Measurements from ENCODE around the gene DPH6. TPM values are rescaled to one million over a fixed set of nuclear protein-coding genes. Genes with fewer than 3 reads are reported as not detected.

Gene DPH6
- total RNA-seq, 1 donor = 15.6 TPM

DNA sequence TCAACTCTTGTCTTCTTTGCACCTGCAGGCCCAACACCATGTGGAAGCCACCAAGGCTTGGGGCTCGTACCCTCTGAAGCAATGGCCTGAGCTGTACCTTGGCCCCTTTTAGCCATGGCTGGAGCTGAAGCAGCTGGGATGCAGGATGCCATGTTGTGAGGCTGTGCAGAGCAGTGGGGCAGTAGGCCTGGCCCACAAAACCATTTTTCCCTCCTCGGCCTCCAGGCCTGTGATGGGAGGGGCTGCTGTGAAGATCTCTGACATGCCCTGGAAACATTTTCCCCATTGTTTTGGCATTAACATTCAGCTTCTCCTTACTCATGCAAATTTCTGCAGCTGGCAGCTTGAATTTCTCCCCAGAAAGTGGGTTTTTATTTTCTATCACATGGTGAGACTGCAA, 58.5 kb downstream of the DPH6 start:
- DNase-seq (ENCODE audit: low read depth in 2 of 3, low spot score in 2 of 3) = no peak

DNA sequence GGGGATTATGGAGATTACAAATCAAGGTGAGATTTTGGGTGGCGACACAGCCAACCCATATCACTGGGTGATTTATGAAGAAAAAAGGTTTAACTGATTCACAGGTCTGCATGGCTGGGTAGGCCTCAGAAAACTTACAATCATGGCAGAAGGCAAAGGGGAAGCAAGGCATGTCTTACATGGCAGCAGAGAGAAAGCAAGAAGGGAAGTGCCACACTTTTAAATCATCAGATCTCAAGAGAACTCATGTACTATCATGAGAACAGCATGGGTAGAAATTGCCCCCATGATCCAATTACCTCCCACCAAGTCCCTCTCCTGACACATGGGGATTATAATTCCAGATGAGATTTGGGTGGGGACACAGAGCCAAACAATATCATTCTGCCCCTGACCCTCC, 59.7 kb downstream of the DPH6 start:
- no peak for DNase-seq (ENCODE audit: low read depth in 2 of 3, low spot score in 2 of 3)

DNA sequence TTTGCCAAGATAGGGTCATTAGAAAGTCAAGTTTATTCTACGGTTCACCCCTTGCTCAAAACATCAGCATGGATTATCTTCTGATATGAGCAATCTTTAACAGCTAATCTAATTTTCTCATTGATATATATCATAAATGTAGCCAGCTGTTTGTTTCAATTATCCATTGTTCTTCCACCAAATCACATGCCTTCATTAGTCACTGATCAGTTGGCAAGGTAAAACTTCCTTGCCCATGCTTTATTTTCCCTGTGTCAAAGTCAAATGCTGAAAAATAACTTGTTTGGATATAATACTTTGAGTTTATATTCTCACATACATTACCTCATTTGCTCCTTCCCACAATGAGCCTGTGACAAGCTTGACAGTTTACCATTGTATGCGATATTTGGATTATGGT, 60.6 kb downstream of the DPH6 start:
- DNase-seq (ENCODE audit: low read depth in 2 of 3, low spot score in 2 of 3) = no peak

DNA sequence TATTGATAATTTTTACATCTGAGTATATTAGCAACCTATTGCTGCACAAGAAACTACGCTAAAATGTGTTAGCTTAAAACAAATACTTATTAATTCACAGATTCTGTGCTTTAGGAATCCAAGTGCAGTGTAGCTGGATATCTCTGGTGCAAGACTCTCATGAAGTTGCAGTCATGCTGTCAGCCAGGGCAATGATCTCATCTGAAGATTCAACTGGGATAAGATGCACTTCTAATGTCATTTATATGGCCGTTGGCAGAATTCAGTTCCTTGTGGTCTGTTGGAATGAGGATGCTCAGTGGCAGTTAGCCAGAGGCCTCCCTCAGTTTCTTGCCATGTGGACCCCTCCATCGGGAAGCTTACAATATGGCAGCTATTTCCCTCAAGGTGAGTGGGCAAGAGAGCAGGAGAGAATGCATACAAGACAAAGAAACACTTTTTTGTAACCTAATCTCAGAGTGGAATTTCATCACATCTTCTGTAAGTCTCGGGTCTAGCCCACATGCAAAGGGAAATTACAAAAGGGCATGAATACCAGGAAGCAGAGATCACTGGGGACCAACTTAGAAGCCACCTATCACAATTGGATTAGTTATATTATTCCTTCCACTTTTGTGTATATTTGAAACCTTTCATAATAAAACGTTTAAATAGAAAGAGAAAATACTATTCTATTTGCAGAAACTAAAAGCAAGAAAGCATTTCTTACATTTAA, 61.6 kb downstream of the DPH6 start:
- no peak for DNase-seq (ENCODE audit: low read depth in 2 of 3, low spot score in 2 of 3)

DNA sequence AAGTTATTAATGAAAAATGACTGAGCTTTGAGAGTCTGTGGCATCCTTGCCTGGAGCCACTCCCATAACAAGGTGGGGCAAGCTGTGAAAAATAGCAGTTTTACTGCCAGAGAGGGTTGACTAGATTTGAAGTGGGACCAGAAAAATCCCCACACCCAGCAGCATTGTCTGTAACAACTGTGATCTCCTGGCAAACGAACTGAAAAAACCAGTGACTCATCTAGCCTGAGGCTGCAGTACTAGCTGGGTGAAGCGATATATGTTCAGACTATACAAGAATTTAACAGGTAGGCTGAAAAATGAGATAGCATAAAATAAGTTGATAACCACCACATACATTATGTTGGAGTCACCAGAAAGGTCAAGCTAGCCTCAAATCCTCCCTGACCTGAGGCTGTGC, 64.0 kb downstream of the DPH6 start:
- no peak for DNase-seq (ENCODE audit: low read depth in 2 of 3, low spot score in 2 of 3)

DNA sequence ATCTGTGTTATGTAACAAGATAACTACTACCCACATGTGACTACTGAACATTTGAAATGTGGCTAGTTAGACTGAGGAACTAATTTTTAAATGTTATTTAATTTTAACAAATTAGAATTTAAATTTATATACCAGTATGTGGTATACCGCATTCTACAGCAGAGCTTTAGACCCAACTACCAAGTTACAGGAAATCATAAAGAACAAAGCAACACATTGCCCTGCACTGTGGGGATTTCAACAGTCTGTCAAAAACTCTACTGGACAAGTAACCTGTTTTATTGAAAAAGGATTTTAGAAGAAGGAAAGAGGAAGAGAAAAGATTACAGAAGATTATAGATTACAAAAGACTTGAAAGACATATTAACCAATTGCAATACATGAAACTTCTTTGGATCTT, 64.9 kb downstream of the DPH6 start:
- no peak for DNase-seq (ENCODE audit: low read depth in 2 of 3, low spot score in 2 of 3)

DNA sequence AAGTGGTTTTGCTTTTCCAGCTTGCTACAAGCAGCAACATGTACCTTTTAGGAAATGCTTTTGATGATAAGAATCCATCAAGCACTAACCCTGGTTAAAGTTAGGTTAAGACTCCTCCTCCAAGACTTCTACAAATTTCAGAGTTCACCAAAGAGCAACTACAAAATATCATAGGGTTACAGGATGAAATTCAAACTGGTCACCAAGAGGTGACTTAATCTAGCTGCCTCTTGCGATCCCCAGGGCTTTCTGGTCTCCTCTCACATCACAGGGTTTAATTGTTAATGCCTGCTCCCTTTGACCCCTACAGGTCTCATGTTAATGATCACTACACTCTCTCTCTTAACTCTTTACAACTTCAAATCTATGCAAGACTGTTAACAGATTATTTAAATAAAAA, 66.5 kb downstream of the DPH6 start:
- no peak for DNase-seq (ENCODE audit: low read depth in 2 of 3, low spot score in 2 of 3)

DNA sequence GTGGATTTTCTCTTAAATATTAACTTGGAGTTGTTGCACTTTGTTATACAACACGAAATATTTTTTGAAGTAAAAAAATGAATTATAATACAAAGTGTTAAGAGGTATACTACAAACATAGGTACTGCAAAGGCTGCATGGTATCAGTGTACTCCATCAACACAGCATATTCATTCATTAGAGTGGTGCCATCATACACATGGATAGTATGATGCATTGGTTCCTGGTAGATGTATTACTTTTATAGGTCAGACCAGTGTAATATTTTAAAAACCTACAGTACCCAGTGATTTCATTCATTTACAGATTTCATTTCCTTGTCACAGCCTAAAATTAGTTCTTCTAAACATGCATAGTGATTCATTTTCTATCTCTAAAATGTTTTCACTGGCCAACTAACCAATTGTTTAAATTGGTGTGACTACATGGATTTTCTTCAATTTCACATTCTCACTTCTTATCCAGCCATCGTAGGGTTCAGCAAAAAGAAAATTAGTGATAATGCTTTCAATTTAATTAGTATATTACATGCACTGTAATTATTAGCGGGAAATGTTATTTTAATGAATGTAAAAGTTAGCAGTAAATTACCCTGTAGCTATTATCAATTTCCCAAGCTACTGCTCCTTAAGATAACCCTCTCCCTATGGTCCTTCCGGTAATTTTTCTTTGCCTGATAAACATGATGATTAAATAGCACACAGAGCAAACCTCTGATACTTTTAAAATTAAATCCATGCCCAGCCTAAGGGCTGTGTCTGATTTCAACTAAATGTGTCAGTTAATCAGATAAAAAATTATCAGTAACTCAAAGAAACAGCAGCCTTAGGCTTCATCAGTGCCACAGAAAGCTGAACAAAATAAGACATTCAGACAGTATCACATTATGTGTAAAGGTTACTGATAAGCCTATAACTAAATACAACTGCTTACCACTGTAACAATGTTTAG, 68.4 kb downstream of the DPH6 start:
- no peak for DNase-seq (ENCODE audit: low read depth in 2 of 3, low spot score in 2 of 3)

DNA sequence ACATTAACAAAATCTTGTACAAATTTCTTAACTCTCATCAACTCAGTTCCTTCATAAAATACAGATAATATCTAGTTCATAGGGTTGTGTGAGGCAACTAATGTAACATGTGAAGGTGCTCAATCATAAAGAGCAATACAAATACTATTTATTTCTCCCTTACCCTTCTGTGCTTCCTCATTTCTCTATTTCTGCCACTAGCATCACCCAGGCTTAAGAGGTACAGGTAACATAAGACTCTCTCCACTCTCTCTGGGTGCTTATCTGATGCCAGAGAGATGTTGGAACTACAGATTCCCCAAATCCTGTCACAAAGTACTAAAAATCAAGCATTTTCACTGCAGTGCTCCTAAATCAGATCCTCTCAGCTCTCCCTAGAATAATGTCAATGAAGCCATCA, 74.9 kb downstream of the DPH6 start:
- DNase-seq (ENCODE audit: low read depth in 2 of 3, low spot score in 2 of 3) = no peak

DNA sequence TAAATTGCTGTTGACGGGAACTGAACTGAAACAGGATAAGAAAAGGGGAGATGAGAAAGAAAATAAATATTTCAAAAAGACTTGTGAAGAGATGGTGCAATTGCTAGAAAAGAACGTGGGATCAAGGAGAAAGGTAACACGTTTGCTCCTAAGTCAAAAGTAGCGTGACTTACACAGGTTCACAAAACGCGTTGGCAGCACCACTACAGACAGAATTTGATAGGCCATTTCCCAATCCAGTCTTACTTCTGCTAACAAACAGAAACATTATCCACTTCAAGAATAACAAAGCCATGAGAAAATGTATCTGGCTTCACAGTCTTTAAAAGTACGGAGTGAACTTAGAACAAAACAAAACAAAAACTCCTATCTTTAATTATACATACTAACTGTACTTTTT, 75.5 kb downstream of the DPH6 start:
- no peak for DNase-seq (ENCODE audit: low read depth in 2 of 3, low spot score in 2 of 3)

GRCh38 chr15:35466476-35466875, 79.5 kb downstream of the DPH6 start:
- no peak for DNase-seq (ENCODE audit: low read depth in 2 of 3, low spot score in 2 of 3)

DNA sequence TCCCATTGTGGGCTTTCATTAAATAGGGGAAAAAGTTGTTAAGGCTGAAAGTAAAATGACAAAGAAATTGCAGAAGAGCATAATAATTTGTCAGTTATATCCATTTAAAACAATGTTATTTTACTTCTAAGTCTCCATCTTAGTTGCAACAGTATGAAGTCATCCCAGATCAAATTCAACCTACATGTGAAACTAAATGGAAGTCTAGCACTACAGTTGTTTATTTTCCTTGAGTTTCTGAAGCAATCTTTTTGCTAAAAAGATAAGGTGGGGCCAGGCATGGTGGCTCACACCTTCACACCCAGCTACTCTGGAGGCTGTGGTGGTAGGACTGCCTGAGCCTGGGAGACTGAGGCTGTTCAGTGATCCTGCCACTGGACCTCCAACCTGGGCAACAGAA, 80.2 kb downstream of the DPH6 start:
- DNase-seq (ENCODE audit: low read depth in 2 of 3, low spot score in 2 of 3) = no peak

GRCh38 chr15:35460616-35461015, 85.3 kb downstream of the DPH6 start:
- DNase-seq (ENCODE audit: low read depth in 2 of 3, low spot score in 2 of 3) = no peak

DNA sequence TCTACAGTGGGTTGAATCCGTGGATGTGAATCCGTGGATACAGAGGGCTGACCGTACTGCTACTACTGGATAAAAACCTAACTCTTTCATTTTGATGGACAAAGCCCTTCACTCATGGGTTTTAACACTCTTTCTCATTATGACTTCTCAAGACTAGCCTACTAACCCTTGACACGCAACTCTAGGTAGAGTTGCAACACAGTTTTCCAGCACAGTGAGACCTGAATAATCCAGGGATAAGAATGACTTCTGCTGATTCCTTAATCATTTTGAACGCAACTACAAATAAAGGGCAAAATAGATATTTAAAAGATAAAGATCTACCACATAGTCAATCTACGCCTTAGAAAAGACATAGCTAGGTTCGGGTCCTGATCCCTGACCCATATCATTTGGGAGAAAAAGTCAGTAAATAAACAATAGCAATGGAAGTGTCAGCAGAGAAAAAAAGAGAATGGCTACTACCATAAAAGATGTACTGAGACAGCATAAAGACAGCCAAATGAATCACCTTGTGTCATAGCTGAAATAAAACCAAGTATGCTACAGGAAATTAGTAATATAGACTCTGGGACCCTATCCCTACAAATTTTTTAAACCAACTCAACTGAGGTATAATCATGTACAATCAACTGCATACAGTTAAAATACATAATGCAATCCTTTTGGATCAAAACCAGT, 87.6 kb downstream of the DPH6 start:
- DNase-seq (ENCODE audit: low read depth in 2 of 3, low spot score in 2 of 3) = no peak

- DNase-seq (ENCODE audit: low read depth in 2 of 3, low spot score in 2 of 3) = no peak
These were observed 90.8 kb downstream of the DPH6 start for GRCh38 chr15:35455201-35455600.

GRCh38 chr15:35450492-35450891, 95.5 kb downstream of the DPH6 start:
- no peak for DNase-seq (ENCODE audit: low read depth in 2 of 3, low spot score in 2 of 3)

DNA sequence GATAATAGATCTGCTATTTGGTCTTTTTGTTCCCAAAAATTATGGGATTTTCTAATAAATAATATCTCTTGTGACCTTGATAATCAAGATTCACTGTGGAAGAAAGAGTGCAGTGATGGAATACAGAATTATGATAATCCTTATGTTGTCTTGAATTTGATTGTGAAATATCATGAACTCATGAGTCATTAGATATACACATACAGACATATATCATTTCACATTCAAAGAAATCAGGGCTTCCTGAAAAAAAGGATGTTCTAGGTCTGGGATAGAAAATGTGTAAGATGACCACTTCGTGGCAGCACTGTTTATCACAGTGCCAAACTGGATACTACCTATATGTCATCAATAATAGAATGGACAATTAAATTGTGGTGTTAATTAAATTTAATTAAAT, 97.7 kb downstream of the DPH6 start:
- no peak for DNase-seq (ENCODE audit: low read depth in 2 of 3, low spot score in 2 of 3)

GRCh38 chr15:35445891-35446290, 100.1 kb downstream of the DPH6 start:
- DNase-seq (ENCODE audit: low read depth in 2 of 3, low spot score in 2 of 3) = no peak

DNA sequence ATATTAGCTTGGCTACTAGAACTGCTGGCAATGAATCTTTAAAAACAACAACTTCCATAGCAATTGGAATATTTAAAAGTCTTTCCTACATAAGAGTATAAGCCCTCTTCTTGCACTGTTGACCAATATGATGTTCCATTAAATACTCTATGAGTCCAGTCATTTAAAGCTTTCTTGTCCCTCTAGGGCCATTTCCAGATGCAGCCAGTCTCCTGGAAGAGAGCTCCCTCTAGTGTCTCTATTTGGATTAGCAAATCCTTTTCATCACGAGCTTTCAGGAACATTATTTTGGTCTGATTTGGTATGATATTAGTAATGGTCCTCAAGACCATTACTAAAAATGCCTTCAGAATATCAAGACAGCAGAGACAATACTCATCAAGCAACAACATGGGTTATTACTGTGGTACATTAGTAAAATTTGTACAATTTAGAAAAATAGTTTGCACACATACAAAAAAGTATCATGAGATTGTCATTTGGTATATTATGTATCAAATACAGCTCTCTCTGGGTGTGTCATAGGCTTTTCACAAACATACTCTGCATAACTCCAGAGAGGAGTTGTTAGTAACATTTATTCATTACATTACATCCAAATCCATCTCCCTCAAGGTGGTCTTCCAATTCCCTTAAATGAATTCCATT, 101.3 kb downstream of the DPH6 start:
- peak in 2 of 3 donors; percentile 19 to 55 for DNase-seq (ENCODE audit: low read depth in 2 of 3, low spot score in 2 of 3)

GRCh38 chr15:35443376-35443775, 102.6 kb downstream of the DPH6 start:
- no peak for DNase-seq (ENCODE audit: low read depth in 2 of 3, low spot score in 2 of 3)

GRCh38 chr15:35442742-35443141, 103.2 kb downstream of the DPH6 start:
- no peak for DNase-seq (ENCODE audit: low read depth in 2 of 3, low spot score in 2 of 3)

All from hematopoietic multipotent progenitor cell (in vitro differentiated cells).